Panc1 (cell line): ENCODE results near the gene TDRD5. TPM values are rescaled to one million over a fixed set of nuclear protein-coding genes. Genes with fewer than 3 reads are reported as not detected.

Experiments used
- ATAC-seq: fragments of 200-7000 bp; cut with Tn5 transposase; 2 replicates; pipeline ENCODE4 v1.9.1; 2020; ENCODE audit warnings: mild to moderate bottlenecking, moderate library complexity
- BruUV-seq: library from RNA; stranded (reverse); fragments of 400-500 nt; replicated peaks from 2 replicates; lab custom pipeline; 2021; lab: Mats Ljungman, UMichigan
- CTCF ChIA-PET: fragments of 300-600 bp; sonication (Branson Sonifier 250); formaldehyde crosslinking; loops from one replicate; lab custom pipeline; 2022; ENCODE audit warnings: antibody characterized with exemption; lab: Charles Lee
- POLR2A ChIA-PET: fragments of 300-600 bp; sonication (Branson Sonifier 250); formaldehyde crosslinking; loops from one replicate; lab custom pipeline; 2022; ENCODE audit warnings: antibody characterized with exemption; lab: Charles Lee
- DNase-seq: peaks from one replicate; pipeline ENCODE4 v3.0.0-alpha.2; 2010; ENCODE audit warnings: low read depth, low spot score
- H3K27ac ChIP-seq: 2 replicates; pipeline ENCODE4 v1.5.1; 2011; ENCODE audit warnings: mild to moderate bottlenecking, low read length, inconsistent platforms
- H3K27me3 ChIP-seq: fragments of 200-500 bp; sonication (Bioruptor generic); 2 replicates; pipeline ENCODE4 v1.6.0; 2014; ENCODE audit warnings: low read length, inconsistent platforms; ENCODE audit not compliant: control insufficient read depth, insufficient read depth
- H3K36me3 ChIP-seq: fragments of 200-500 bp; sonication (Bioruptor generic); 2 replicates; pipeline ENCODE4 v1.5.1; 2014; ENCODE audit warnings: inconsistent platforms, mild to moderate bottlenecking, low read length, moderate library complexity; ENCODE audit not compliant: control insufficient read depth, insufficient read depth
- H3K4me1 ChIP-seq: 2 replicates; pipeline ENCODE4 v1.5.1; 2011; ENCODE audit warnings: inconsistent platforms, mild to moderate bottlenecking, low read length, moderate library complexity; ENCODE audit not compliant: control insufficient read depth, insufficient read depth
- H3K4me3 ChIP-seq, 2 experiments: 2 replicates each; pipeline ENCODE4 v1.5.1; 2011 to 2012; ENCODE audit warnings: low read depth in 2 of 2, low read length in 2 of 2, mild to moderate bottlenecking in 2 of 2, inconsistent platforms in 1 of 2, moderate library complexity in 1 of 2
- H3K9me3 ChIP-seq: fragments of 200-500 bp; sonication (Bioruptor generic); 2 replicates; pipeline ENCODE4 v1.5.1; 2014; ENCODE audit warnings: low read depth, mild to moderate bottlenecking, inconsistent platforms, low read length, moderate library complexity; ENCODE audit not compliant: control insufficient read depth, insufficient read depth
- POLR2AphosphoS5 ChIP-seq: IDR thresholded peaks from 2 replicates; pipeline ENCODE4 v1.6.1; 2012; ENCODE audit warnings: mild to moderate bottlenecking, low read depth, low read length, moderate library complexity
- SIN3A ChIP-seq: IDR thresholded peaks from 2 replicates; pipeline ENCODE4 v1.6.1; 2012; ENCODE audit warnings: low read depth, mild to moderate bottlenecking, low read length, moderate library complexity, borderline replicate concordance; ENCODE audit not compliant: insufficient read depth
- TCF7L2 ChIP-seq: IDR thresholded peaks from 2 replicates; pipeline ENCODE4 v1.6.1; 2011; ENCODE audit warnings: mild to moderate bottlenecking, low read depth, low read length, inconsistent platforms
- in situ Hi-C: cut with HindIII; loops from 2 replicates; pipeline ENCODE4 v1.10.0; 2016; ENCODE audit warnings: low sequenced_read_pairs, low pct_unique_long_range_greater_than_20kb
- intact Hi-C: fragments of 100-400 bp; cut with micrococcal nuclease; formaldehyde crosslinking; loops from one replicate; pipeline ENCODE4 v1.10.0; 2022; ENCODE audit not compliant: unreplicated experiment
- total RNA-seq: library from RNA; stranded (reverse); gene quantifications from one replicate; pipeline ENCODE4 v1.2.1, GENCODE V29; 2021; ENCODE audit not compliant: unreplicated experiment
- TF ChIP-seq, protein P1 (sequence below), 2 experiments: IDR thresholded peaks; 2 replicates each; pipeline ENCODE4 v1.6.1; 2011 to 2012; ENCODE audit warnings: low read depth in 2 of 2, control low read depth in 1 of 2, low read length in 1 of 2, mild to moderate bottlenecking in 1 of 2, moderate library complexity in 1 of 2; ENCODE audit not compliant: insufficient read depth in 1 of 2
- TF ChIP-seq, protein P2 (sequence below): fragments of 450-650 bp; IDR thresholded peaks from 2 replicates; pipeline ENCODE4 v1.5.1; 2017; ENCODE audit warnings: mild to moderate bottlenecking

TDRD5 gene
- total RNA-seq, 1 experiment from 2014 or later: 2.4 TPM

GRCh38 chr1:179707406-179707805, 115.8 kb downstream of the TDRD5 start:
- CTCF ChIA-PET: interaction anchor here (0.8 to 4.5 kb wide), 2 partner anchors 102 to 107 kb away, joined by 3 to 73 read pairs; no protein-coding TSS in a partner anchor
- in situ Hi-C loops (no loop called here), intact Hi-C loops (no loop called here)
- Histone ChIP-seq H3K4me3 (no peak overlapping the region), H3K9me3 (no peaks in the 10 kb centered on the region), H3K36me3 (no peaks in the 10 kb centered on the region), H3K27ac (no peak overlapping the region), H3K27me3 (peaks cover 12% of the 10 kb centered on the region; the same call in 1 of the 2 replicates), H3K4me1 (no peaks in the 10 kb centered on the region)
- POLR2A ChIA-PET: no interaction called here
- ATAC-seq: no peak
- BruUV-seq: no TSS peak
- no peak for DNase-seq
- TF ChIP-seq, protein P1, sequence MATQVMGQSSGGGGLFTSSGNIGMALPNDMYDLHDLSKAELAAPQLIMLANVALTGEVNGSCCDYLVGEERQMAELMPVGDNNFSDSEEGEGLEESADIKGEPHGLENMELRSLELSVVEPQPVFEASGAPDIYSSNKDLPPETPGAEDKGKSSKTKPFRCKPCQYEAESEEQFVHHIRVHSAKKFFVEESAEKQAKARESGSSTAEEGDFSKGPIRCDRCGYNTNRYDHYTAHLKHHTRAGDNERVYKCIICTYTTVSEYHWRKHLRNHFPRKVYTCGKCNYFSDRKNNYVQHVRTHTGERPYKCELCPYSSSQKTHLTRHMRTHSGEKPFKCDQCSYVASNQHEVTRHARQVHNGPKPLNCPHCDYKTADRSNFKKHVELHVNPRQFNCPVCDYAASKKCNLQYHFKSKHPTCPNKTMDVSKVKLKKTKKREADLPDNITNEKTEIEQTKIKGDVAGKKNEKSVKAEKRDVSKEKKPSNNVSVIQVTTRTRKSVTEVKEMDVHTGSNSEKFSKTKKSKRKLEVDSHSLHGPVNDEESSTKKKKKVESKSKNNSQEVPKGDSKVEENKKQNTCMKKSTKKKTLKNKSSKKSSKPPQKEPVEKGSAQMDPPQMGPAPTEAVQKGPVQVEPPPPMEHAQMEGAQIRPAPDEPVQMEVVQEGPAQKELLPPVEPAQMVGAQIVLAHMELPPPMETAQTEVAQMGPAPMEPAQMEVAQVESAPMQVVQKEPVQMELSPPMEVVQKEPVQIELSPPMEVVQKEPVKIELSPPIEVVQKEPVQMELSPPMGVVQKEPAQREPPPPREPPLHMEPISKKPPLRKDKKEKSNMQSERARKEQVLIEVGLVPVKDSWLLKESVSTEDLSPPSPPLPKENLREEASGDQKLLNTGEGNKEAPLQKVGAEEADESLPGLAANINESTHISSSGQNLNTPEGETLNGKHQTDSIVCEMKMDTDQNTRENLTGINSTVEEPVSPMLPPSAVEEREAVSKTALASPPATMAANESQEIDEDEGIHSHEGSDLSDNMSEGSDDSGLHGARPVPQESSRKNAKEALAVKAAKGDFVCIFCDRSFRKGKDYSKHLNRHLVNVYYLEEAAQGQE (IDR thresholded peaks at IDR 0.05; ENCODE audit: insufficient read depth in 1 of 2, low read depth in 2 of 2, low read length in 1 of 2): no peak
- TF ChIP-seq SIN3A: no peak
- TF ChIP-seq POLR2AphosphoS5: no peak
- TF ChIP-seq TCF7L2: no peak
- TF ChIP-seq, protein P2, sequence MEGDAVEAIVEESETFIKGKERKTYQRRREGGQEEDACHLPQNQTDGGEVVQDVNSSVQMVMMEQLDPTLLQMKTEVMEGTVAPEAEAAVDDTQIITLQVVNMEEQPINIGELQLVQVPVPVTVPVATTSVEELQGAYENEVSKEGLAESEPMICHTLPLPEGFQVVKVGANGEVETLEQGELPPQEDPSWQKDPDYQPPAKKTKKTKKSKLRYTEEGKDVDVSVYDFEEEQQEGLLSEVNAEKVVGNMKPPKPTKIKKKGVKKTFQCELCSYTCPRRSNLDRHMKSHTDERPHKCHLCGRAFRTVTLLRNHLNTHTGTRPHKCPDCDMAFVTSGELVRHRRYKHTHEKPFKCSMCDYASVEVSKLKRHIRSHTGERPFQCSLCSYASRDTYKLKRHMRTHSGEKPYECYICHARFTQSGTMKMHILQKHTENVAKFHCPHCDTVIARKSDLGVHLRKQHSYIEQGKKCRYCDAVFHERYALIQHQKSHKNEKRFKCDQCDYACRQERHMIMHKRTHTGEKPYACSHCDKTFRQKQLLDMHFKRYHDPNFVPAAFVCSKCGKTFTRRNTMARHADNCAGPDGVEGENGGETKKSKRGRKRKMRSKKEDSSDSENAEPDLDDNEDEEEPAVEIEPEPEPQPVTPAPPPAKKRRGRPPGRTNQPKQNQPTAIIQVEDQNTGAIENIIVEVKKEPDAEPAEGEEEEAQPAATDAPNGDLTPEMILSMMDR: no peak

- Histone ChIP-seq H3K4me3 (no peak overlapping the region), H3K27me3 (peaks cover 10% of the 10 kb centered on the region; the same call in 1 of the 2 replicates), H3K36me3 (no peaks in the 10 kb centered on the region), H3K4me1 (no peaks in the 10 kb centered on the region), H3K27ac (no peak overlapping the region), H3K9me3 (no peaks in the 10 kb centered on the region)
- intact Hi-C loops (no loop called here), in situ Hi-C loops (no loop called here)
- DNase-seq: no peak
- TF ChIP-seq TCF7L2 (no peak), SIN3A (no peak), POLR2AphosphoS5 (no peak)
- TF ChIP-seq, protein P1 (IDR thresholded peaks at IDR 0.05; ENCODE audit: insufficient read depth in 1 of 2, low read depth in 2 of 2, low read length in 1 of 2): no peak
- TF ChIP-seq, protein P2: no peak
- ATAC-seq: no peak
- ChIA-PET POLR2A (no interaction called here), CTCF (interaction anchor here (0.7 to 4.5 kb wide), 2 partner anchors 101 to 105 kb away, joined by 3 to 73 read pairs; no protein-coding TSS in a partner anchor)
- BruUV-seq: no TSS peak
Measured at GRCh38 chr1:179708434-179709195, 117.0 kb downstream of the TDRD5 start.
